Measurements from ENCODE around the gene NCKAP1. TPM values are rescaled to one million over a fixed set of nuclear protein-coding genes. Genes with fewer than 3 reads are reported as not detected.

Gene NCKAP1
- total and polyA plus RNA-seq, 2 donors (not counting 1 experiment from before 2014, with no cell fraction given): 141 to 219 TPM

DNA sequence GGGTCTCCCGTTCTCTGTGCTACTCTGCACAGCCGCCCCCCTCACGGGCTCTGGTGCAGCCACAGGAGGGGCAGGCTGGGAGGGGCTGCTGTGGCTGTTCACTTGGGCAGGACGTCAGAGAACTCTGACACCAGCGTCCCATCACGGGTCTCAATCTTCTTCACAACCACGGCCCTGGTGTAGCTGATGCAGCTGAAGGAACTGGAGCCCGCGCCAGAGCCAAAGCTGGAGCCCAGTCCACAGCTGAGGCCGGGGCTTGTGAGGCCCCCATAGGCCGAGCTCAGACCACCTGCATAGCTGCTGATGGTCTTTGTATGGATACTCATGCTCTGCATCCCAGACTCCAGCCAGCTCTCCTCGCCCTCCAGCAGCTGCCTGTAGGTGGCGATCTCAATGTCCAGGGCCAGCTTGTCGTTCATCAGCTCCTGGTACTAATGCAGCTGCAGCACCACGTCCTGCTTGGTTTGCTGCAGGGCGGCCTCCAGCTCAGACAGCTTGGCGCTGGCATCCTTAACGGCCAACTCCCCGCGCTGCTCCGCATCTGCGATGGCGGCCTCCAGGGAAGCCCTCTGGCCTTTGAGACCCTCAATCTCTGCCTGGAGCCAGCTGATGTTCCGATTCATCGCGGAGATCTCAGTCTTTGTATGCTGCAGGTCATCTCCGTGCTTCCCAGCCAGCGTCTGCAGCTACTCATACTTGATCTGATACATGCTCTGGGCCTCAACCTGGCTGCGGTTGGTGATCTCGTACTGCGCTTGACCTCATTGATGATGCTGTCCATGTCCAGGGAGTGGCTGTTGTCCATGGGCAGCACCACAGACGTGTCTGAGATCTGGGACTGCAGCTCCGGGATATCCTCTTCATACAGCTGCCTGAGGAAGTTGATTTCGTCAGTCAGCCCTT is 32.9 kb upstream of the NCKAP1 start:
- Histone ChIP-seq H2AFZ (ENCODE audit: low read length) (no peak overlapping the region), H3K4me3 (replicated peaks in 1 of 4; ENCODE audit: control extremely low read depth in 1 of 4, insufficient read depth in 1 of 4, low read depth in 3 of 4, low read length in 4 of 4) (no peak overlapping the region), H3K9ac (ENCODE audit: insufficient read depth, low read length) (no peak overlapping the region), H3K79me2 (ENCODE audit: control insufficient read depth, insufficient read depth, low read length) (no peaks in the 10 kb centered on the region), H3K27me3 (ENCODE audit: control insufficient read depth, insufficient read depth, low read length) (peaks cover 10% of the 10 kb centered on the region), H3K36me3 (ENCODE audit: control insufficient read depth, insufficient read depth, low read length) (no peaks in the 10 kb centered on the region), H3K27ac (ENCODE audit: insufficient read depth, low read length) (no peak overlapping the region), H3K4me1 (ENCODE audit: control insufficient read depth, extremely low read depth, insufficient read depth, low read length) (no peaks in the 10 kb centered on the region), H4K20me1 (ENCODE audit: control insufficient read depth, extremely low read depth, insufficient read depth, low read length) (no peaks in the 10 kb centered on the region), H3K9me3 (ENCODE audit: control insufficient read depth, insufficient read depth, low read depth, low read length) (no peaks in the 10 kb centered on the region), H3K4me2 (ENCODE audit: extremely low read depth, insufficient read depth, low read length) (no peak overlapping the region)
- no peak for TF ChIP-seq EZH2 (IDR thresholded peaks at IDR 0.05; ENCODE audit: low read length, missing control alignments)
- TF ChIP-seq, protein P1, sequence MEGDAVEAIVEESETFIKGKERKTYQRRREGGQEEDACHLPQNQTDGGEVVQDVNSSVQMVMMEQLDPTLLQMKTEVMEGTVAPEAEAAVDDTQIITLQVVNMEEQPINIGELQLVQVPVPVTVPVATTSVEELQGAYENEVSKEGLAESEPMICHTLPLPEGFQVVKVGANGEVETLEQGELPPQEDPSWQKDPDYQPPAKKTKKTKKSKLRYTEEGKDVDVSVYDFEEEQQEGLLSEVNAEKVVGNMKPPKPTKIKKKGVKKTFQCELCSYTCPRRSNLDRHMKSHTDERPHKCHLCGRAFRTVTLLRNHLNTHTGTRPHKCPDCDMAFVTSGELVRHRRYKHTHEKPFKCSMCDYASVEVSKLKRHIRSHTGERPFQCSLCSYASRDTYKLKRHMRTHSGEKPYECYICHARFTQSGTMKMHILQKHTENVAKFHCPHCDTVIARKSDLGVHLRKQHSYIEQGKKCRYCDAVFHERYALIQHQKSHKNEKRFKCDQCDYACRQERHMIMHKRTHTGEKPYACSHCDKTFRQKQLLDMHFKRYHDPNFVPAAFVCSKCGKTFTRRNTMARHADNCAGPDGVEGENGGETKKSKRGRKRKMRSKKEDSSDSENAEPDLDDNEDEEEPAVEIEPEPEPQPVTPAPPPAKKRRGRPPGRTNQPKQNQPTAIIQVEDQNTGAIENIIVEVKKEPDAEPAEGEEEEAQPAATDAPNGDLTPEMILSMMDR (conservative IDR thresholded peaks at IDR 0.05 in 1 of 2, IDR thresholded peaks at IDR 0.05 in 1 of 2; ENCODE audit: low read depth in 1 of 2, low read length in 2 of 2): peak; percentile 48 to 60
- peak; percentile 30 to 41 for DNase-seq (ENCODE audit: low read depth in 2 of 2)

DNA sequence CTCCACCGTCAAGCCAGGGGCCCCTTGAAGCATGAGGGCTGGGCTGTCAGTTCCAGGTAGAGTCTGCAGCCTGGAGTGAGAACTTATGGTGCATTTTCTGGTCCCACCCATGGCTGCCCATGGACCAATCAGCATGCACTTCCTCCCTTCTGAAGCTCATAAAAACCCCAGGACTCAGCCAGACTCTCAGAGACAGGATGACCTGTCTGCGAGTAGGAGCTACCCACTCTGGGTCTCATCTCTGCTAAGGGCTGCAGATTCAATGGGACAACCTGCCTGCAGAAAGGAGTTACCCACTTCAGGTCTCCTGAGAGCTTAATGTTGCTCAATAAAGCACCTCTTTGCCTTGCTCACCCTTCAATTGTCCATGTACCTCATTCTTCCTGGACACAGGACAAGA is 30.9 kb upstream of the NCKAP1 start:
- TF ChIP-seq, protein P1 (conservative IDR thresholded peaks at IDR 0.05 in 1 of 2, IDR thresholded peaks at IDR 0.05 in 1 of 2; ENCODE audit: low read depth in 1 of 2, low read length in 2 of 2): no peak
- TF ChIP-seq EZH2 (IDR thresholded peaks at IDR 0.05; ENCODE audit: low read length, missing control alignments): no peak
- no peak for DNase-seq (ENCODE audit: low read depth in 2 of 2)
- no peaks in the 10 kb centered on the region for H4K20me1 ChIP-seq (ENCODE audit: control insufficient read depth, extremely low read depth, insufficient read depth, low read length)

DNA sequence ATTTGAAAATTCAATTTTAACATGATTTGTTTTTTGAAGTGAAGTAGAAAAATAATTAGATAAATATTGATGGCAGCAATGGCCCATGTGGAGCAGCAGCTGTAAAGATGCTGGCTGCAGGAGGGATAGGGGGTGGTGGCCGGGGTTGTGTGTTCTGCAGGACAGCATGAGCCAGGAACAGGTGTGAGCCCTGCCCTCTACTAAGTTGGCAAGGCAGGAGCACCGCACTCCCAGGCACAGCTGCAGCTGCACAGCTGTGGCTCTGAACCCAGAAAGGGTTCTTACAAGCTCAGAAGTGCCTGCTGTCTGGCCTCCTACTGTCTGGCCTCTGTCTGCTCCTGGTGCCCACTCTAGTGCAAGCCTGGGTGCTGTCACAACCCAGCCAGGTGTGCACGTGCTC is 30.3 kb upstream of the NCKAP1 start:
- no peaks in the 10 kb centered on the region for H3K36me3 ChIP-seq (ENCODE audit: control insufficient read depth, insufficient read depth, low read length)
- no peak overlapping the region for H3K4me3 ChIP-seq (replicated peaks in 1 of 4; ENCODE audit: control extremely low read depth in 1 of 4, insufficient read depth in 1 of 4, low read depth in 3 of 4, low read length in 4 of 4)
- H3K27me3 ChIP-seq (ENCODE audit: control insufficient read depth, insufficient read depth, low read length): no peaks in the 10 kb centered on the region
- no peak overlapping the region for H3K9ac ChIP-seq (ENCODE audit: insufficient read depth, low read length)
- no peaks in the 10 kb centered on the region for H3K4me1 ChIP-seq (ENCODE audit: control insufficient read depth, extremely low read depth, insufficient read depth, low read length)
- no peaks in the 10 kb centered on the region for H4K20me1 ChIP-seq (ENCODE audit: control insufficient read depth, extremely low read depth, insufficient read depth, low read length)
- no peak overlapping the region for H3K27ac ChIP-seq (ENCODE audit: insufficient read depth, low read length)
- H3K79me2 ChIP-seq (ENCODE audit: control insufficient read depth, insufficient read depth, low read length): no peaks in the 10 kb centered on the region
- no peaks in the 10 kb centered on the region for H3K9me3 ChIP-seq (ENCODE audit: control insufficient read depth, insufficient read depth, low read depth, low read length)
- no peak overlapping the region for H2AFZ ChIP-seq (ENCODE audit: low read length)
- H3K4me2 ChIP-seq (ENCODE audit: extremely low read depth, insufficient read depth, low read length): no peak overlapping the region
- DNase-seq (ENCODE audit: low read depth in 2 of 2): no peak
- no peak for TF ChIP-seq EZH2 (IDR thresholded peaks at IDR 0.05; ENCODE audit: low read length, missing control alignments)
- TF ChIP-seq, protein P1 (conservative IDR thresholded peaks at IDR 0.05 in 1 of 2, IDR thresholded peaks at IDR 0.05 in 1 of 2; ENCODE audit: low read depth in 1 of 2, low read length in 2 of 2): no peak

More for the DNA sequence above, 30.9 kb upstream of the NCKAP1 start:
- Histone ChIP-seq H3K36me3 (ENCODE audit: control insufficient read depth, insufficient read depth, low read length) (no peaks in the 10 kb centered on the region), H2AFZ (ENCODE audit: low read length) (no peak overlapping the region), H3K27ac (ENCODE audit: insufficient read depth, low read length) (no peak overlapping the region), H3K4me1 (ENCODE audit: control insufficient read depth, extremely low read depth, insufficient read depth, low read length) (no peaks in the 10 kb centered on the region), H3K9ac (ENCODE audit: insufficient read depth, low read length) (no peak overlapping the region), H3K9me3 (ENCODE audit: control insufficient read depth, insufficient read depth, low read depth, low read length) (no peaks in the 10 kb centered on the region), H3K27me3 (ENCODE audit: control insufficient read depth, insufficient read depth, low read length) (no peaks in the 10 kb centered on the region), H3K79me2 (ENCODE audit: control insufficient read depth, insufficient read depth, low read length) (no peaks in the 10 kb centered on the region), H3K4me3 (replicated peaks in 1 of 4; ENCODE audit: control extremely low read depth in 1 of 4, insufficient read depth in 1 of 4, low read depth in 3 of 4, low read length in 4 of 4) (no peak overlapping the region), H3K4me2 (ENCODE audit: extremely low read depth, insufficient read depth, low read length) (no peak overlapping the region)

Data from fibroblast of lung (primary cell).